HG02623 (cell line): ENCODE results near the gene AGBL1.

Source experiments
- ATAC-seq: cut with Tn5 transposase; IDR thresholded peaks from one replicate; pipeline ENCODE4 v1.9.1; 2021; ENCODE audit warnings: moderate library complexity; ENCODE audit not compliant: unreplicated experiment

The AGBL1 gene

DNA sequence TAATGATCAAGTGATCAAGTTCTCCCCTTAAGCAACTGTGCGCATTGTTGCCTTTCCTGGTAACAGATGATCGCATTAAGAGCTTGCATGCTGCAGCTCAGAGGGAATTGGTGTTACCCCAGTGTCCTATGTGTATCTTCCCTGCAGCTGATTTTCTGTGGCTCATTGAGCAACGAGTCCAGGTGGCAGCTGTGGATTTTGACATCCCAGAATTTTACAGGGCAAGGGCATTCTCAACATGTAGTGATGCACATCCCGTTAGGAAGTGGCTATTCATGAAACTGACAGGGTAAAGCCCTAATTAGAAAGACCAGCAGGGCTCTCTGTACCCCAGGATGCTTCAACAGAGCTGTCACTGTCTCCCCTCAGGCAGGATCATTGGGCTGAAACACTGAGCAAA is 232.8 kb downstream of the AGBL1 start:
- ATAC-seq: no peak

DNA sequence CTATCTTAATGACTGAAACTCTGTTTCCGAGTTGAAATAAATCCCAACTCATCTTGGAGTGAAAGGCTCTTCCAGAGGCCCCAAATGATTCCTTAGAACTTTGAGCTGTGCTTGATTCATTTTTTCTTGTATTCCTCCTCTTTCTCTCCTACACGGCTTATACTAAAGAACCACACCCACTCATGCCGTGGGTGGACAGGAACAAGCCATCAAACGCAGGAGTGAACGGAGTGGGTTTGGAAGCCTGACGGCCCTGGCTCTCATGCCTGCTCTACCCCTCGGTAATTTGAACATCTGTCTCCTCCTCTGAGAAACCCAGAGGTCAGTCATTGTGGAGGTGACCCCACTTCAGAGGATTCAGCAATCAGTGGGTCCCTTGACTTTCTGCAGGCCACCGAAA is 236.5 kb downstream of the AGBL1 start:
- no peak for ATAC-seq

DNA sequence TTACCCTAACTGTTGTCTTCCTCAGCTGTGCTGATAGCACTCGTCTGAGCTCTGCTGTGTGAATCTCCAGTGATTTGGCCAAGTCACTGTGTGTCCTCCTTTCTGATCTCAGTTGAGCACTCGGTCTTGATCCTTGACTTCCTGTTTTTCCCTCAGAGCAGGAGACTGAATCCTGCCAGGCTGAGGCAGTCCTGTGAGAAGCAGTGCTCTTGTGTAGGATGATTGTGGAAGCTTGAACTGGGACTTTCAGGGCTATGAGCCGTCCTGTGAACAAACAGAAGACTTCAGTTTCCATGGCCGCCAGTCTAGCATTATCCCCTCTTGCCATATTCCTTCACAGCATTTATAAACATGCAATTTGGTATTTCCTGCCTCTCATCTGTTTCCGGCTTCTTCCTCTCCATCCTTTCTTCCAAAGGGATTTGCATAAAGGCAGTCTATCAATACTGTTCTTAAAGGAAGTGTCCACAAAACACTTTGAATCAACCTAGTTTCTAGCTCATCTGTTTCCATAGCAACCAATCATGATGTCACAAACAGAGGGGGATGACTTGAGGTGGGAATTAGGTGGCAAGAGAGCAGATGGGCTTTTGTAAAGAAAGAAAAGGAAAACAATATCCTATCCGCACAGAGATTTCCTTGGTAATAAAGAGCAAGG is 237.2 kb downstream of the AGBL1 start:
- ATAC-seq: no peak

DNA sequence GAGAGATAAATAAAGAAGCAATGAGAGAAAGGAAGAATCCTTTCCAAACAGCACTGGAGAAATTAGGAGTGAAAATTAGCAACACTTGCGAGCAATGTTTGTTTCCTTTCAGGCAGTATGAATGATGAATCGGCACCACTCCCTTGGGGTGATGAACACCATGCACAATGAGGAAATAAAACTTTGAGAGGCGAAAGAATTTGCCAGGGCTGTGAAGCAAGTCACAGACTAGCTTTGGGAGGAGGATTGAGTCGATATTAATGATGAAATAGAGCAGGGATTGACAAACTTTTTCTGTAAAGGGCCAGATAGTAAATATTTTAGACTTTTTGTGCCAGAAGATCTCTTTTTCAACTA is 237.7 kb downstream of the AGBL1 start:
- no peak for ATAC-seq

DNA sequence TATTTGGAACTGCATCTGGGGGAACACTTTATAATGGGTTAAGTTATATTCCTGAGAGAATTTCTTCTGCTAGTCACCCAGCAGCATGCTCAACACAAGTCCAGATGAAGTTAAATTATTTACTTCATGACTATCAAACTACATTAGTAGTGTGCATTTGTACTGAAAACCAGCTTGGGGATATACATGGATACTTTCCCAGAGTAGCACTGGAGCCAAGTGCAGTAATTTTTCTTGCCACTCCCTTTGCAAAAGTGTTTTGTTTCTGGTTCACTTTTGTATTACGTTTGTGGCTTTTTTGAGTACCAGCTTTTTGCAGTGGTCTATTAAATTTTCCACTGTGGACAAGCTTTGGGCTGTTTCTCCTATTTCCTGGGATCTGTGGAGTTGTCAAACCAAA is 243.0 kb downstream of the AGBL1 start:
- no peak for ATAC-seq

DNA sequence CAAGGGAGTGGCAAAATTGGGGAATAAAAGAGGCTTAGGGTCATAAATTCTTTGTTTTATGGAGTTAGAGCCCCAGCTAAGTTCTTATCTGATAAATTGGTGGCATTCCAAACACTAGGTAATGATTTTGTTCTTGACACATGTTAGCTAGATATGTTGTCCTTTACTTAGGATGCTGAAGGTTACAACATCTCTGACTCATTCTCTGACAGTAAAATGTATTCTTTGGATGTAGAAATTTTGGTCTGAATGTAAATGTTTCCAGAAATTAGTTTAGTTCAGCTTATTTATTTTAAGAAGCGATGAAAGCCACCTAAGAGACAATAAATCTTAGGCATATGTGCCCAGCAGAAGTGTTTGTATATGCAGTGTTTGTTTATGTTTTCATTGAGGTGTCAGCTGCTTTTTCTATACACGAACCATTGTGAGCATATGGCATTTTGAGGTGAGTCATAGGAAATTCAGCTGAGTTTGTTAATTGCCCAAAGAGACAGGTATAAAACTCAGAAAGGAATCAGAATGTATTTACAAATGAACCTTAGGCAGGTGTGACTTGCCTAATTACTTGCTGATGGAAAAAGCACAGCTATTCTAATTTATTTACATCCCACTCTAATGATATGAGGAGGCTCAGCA is 247.7 kb downstream of the AGBL1 start:
- ATAC-seq: no peak

DNA sequence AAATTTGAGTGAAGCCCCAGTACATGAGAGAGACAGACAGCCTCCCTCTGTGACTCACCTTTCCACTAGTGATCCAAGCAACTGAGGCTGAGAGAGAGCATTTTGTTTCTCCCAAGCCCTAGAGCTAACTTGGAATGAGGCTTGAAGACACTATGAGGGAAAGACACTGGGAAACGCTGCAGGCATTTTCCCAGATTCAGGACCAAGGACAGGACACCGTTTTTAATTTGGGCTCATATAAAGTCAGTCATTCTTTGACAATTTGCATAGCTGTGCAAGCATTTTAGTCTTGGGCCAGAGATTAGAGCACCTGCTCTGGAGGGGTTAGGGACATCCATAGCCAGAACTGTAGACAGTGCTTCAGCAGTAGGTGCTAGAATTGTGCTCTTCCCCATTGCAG is 249.0 kb downstream of the AGBL1 start:
- no peak for ATAC-seq

DNA sequence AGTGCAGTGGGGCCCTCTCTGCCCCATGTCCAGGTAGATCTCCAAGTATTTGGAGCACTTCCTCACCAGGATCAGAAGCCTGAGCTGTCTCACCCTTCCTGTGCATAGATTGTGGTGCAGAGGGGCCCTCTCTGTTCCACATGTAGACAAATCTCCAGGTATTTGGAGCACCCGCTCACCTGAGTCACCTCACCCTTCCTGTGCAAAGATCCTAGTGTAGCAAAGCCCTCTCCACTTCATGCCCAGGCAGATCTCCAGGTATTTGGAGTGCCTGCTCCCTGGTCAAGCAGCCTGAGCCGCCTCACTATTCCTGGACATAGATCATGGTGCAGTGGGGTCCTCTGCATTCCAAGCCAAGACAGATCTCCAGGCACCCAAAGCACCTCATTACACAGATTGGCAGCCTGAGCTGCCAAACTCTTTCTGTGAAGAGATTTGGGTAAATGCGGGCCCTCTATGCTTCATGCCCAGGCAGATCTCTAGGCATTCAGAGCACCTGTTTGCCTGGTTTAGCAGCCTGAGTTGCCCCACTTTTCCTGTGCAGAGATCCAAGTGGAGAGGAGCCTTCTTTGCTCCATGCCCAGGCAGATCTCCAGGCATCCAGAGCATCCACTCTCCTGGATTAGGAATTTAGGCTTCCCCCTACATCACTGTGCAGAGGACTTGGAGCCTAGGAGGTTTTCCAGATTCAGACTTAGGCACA is 249.8 kb downstream of the AGBL1 start:
- no peak for ATAC-seq

DNA sequence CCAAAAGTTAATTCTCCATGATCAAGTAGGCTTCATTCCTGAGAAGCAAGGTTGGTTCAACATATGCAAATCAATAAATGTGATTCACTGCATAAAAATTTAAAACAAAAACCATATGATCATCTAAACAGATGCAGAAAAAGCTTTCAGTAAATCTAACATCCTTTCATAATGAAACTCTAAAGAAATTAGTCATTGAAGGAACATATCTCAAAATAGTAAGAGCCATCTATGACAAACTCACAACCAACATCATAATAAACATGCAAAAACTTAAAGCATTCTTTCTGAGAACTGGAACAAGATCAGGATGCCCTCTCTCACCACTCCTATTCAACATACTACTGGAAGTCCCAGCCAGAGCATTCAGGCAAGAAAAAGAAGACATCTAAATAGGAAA is 254.1 kb downstream of the AGBL1 start:
- ATAC-seq: no peak

DNA sequence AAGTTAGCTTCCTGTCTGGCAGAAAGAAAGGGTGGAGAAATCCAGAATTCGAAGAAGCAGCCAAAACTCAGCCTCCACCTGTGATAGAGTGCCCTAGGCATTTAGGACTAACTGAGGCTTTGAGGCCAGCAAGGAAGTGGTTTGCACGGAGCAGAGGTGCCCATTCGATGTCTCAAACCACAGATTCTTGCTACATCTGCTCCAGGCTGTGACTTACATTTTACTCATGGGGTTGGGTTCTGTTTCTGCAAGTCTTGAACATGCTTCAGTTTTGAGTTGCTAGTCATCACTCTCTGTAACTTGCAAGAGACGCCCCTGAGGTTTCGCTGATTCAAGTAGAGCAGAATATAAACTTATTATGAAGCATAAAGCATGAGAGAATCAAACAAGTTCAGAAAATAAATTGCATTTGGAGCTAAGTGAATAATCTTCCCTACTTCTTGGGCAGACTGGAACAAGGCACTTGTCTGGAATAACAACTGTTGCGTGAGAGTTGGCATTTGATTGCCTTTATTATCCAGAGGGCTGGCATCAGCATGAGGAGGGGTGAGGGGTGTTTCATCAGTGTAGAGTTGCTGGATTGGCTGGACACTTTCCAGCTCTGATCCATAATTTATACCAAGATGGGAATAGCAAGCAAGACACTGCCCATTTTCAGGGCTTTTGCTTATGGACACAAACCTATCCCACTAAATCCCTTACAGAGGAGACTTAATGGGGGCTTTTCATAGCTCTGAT is 256.5 kb downstream of the AGBL1 start:
- ATAC-seq: no peak

DNA sequence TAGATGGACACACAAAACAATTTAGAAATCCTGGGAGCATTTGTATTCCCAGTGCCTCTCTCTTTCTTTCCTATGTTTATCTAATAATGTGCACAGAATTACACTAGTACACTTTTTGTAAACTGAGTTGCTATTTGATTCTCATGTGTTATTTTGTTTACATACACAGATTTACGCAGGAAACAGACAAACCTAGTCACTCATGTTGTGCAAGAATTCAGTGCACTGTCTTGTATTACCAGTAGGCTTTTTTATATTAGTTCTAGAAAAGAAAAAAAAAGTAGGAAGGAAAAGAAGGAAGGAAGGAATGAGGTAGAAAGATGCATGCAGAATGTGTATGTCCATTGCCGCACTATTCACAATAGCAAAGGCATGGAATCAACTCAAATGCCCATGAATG is 257.4 kb downstream of the AGBL1 start:
- ATAC-seq: no peak

DNA sequence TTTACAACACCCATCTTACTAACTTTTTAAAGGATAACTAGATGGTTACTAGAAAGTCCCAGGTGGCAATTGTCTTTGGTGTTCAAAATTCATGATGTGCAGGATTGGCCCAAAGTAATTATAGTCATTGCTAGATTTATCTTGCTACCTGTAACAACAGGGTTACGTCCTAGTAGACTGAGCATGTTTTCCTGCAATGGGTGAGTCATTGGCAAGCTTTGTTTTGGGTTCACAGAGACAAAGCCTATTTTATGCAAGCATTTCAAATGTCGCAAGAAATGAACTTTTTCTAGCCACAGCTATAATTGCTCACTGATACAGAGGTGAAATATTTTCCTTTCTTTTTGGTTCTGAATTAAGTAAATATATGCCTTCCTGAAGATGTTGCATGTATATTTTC is 267.6 kb downstream of the AGBL1 start:
- no peak for ATAC-seq

DNA sequence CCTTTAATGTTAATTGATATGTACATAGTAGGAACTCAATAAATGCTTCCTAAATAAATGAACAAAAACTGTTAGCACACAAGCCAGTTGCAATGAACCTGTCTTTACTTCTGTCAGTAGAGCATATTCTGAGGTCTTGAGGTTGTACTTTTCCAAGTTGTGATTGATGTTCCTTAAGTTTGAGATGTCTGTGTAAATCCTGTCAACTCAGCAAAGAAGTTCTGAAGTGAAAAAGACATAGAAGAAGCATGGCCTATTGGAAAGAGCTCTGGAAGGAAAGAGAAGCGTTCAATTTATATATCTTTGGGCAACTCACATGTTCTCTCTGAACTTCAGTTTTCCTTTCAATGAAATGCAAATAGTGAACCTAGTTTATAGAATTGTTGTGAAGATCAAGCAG is 269.9 kb downstream of the AGBL1 start:
- no peak for ATAC-seq

DNA sequence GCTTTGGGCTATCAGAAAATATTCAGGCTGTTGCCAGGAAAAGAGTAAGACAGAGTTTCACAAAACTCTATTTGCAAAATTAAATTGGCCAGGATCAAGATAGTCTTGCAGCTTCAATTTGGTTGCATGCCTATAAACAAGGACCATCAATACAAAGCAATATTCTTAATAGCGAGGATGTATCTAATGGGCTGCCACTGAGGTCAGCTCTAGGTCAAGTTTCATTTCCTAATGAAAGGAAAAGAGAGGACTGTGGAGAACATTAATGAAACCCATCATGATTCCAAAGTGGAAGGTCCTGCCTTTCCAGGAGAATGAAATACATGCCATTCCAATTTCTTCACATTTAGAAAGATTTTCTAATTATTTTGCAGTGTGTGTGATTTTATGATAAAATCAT is 273.5 kb downstream of the AGBL1 start:
- no peak for ATAC-seq

DNA sequence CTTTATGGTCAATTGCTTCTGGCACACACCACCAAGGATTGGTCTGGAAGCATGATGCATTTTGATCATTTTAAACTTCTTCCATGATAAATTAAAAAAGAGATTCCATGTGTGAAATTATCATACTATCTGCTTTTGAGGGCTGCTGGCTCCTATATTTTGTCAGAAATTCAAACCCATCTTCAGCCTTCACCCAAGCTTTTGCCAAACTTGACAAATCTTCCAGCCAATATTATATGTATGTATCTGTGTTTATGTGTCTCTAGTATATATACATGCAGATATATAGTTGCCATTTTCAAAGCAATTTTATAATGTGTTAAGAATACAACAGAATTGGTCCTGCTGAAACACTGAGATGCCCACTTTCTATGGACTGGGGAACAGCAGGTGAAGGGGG is 275.7 kb downstream of the AGBL1 start:
- no peak for ATAC-seq

DNA sequence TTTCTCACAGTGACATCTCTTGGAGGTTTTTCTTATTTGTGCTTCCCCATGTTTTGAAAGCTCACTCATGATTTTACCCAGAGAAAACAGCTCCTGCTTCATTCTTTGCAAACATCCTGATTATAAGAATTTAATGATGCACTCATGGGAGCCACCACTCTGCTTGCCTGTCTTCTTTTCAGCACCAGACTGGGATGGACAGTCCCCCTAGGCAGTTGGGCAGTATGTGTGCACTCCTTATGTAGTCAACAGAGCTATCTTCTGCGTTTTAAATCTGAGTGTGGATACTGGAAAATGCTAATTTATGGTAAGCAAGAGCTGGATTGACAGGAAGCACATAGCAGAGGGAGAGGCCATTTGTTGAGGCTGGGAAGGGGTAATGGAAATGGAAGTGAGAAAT is 276.1 kb downstream of the AGBL1 start:
- no peak for ATAC-seq

DNA sequence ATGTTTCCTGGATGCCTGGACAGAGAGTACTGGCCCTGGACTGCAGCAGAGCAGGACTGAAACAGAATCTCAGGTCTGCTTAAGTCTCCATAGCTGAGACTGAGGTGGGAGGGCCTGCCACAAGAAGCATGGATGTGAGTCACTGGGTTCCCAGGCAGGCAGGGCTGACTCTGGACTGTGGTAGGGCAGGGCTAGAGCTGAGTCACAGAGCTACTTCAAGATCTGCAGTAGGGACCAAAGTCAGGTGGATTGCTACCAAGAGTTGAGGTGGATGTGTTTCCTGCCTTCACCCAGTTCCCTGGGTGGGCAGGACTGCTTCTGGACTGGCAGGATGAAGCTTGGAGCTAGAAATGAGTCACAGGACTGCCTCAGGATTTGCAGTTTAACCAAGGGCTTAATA is 282.9 kb downstream of the AGBL1 start:
- ATAC-seq: no peak

DNA sequence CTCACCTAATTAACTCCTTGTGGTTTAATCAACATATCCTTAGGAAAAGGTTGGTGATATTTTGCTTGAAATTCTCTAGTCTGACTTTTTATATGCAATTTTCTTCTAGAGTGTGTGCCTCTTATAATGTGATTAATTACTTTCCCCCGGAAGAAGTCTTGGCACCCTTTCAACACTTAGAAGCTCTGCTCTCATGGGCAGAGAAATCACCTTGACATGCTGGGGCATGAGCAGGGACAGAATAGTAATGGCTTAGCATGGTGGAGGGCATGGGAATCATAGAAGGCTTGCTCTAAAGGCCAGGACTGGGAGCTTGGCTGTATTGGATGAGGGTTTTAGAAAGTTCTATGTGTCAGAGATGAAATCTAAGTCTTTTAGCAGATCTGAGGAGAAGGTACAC is 293.5 kb downstream of the AGBL1 start:
- no peak for ATAC-seq

DNA sequence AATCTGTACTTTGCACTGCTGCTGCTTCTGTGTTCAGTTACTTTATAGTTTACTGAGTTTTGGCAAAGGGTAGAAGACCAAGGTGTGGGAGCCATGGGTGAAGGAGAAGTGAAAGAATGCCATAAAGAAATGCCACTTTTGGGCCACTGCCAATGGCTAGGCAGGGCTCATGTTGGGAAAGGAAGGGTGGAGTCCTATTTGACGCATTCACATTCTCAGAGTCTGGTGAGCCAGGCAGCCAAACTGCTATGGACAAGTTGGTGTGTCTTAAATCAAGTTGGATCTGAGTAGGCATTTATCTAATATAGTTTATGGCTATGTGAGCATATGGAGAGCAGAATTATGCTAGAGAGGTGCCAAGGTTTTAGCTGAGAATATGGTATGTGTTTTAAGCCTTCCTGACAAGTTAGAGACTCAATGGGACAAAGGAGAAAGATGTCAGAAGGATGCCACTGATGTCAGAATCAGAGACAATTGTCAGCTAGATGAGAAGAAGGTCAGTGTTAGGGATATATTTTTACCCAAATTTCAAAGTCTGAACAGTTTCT is 296.1 kb downstream of the AGBL1 start:
- no peak for ATAC-seq

DNA sequence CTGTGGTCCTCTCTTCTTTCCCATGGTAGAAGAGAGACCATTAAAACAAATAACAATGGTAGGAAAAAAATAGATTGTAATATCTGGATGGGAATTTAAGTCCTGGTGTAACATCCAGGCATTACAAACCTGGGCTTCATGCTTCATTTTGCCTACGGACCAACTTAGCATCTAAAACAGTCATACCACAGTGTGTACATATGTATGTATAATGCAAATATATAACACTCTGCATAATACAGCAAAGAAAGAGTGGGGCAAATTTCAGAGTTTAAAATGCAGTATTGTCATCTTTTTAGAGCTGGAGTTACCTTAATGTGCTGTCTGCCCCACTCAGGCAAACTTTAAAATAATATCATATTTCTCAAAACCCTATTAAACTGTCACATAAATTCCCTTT is 298.2 kb downstream of the AGBL1 start:
- ATAC-seq: no peak

DNA sequence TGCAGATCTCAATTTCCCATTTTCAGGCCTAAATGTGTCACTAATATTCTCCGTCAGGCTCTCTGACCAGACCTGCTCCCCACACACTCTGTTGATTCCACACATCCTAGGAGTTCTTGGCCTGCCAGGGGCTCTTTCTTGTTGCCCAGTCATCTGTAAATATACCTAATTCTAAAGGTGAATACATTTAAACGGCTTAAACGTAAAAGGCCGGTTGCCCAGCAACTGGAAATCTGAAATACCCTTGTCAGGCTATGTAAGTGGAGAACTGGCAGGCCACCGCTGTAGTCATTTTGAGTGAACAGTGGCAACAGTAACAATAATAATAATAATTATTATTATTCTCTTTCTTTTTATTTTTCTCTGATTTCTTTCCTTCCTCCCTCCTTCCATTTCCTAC is 302.7 kb downstream of the AGBL1 start:
- no peak for ATAC-seq

DNA sequence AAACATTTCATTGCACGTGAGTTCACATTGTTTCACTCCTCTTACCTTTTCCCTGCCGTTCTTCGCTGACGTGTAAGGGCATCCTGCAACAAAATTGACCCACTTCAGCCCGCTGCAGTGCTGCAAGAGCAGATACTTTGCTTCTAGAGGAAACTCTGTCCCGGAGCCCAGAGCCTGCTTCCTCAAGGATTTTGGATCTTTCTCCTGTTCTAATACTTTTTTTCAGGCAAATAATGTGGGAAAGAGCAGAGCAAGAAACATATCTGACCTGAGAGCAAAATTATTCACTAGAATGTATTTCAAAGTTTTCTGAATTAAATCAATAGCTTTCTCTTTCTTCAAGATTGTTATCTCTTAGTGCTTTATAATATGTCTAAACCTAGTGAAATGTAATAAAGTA is 303.9 kb downstream of the AGBL1 start:
- no peak for ATAC-seq
